NB4 (cell line): ENCODE measurements around the gene ZMYND12.

Source experiments
- DNase-seq: peaks from one replicate; pipeline ENCODE4 v3.0.0; 2010; ENCODE audit warnings: low read depth
- H3K4me3 ChIP-seq: one replicate; pipeline ENCODE4 v1.5.1; 2011; ENCODE audit warnings: mild to moderate bottlenecking, low read depth, low read length, moderate library complexity
- MAX ChIP-seq: IDR thresholded peaks from 2 replicates; pipeline ENCODE4 v1.6.1; 2011; ENCODE audit warnings: low read depth, low read length
- MYC ChIP-seq: IDR thresholded peaks from 2 replicates; pipeline ENCODE4 v1.6.1; 2011; ENCODE audit warnings: low read depth, low read length
- POLR2A ChIP-seq: IDR thresholded peaks from 2 replicates; pipeline ENCODE4 v1.6.1; 2011; ENCODE audit warnings: mild to moderate bottlenecking; ENCODE audit not compliant: insufficient read length; ENCODE audit errors: extremely low read depth
- TF ChIP-seq, protein P1 (sequence below): IDR thresholded peaks from one replicate; pipeline ENCODE4 v1.5.1; 2012; ENCODE audit warnings: low read depth, low read length

ZMYND12 gene

GRCh38 chr1:42380586-42381279, 75.1 kb downstream of the ZMYND12 start, which contains the start of gene RIMKLA:
Gene RIMKLA, plus strand, starts transcription at chr1:42380792. Its CDS starts 143 bp downstream, at chr1:42380935.
- peak; percentile 50 for DNase-seq
- TF ChIP-seq MYC (no peak), MAX (no peak), POLR2A (no peak)
- TF ChIP-seq, protein P1, sequence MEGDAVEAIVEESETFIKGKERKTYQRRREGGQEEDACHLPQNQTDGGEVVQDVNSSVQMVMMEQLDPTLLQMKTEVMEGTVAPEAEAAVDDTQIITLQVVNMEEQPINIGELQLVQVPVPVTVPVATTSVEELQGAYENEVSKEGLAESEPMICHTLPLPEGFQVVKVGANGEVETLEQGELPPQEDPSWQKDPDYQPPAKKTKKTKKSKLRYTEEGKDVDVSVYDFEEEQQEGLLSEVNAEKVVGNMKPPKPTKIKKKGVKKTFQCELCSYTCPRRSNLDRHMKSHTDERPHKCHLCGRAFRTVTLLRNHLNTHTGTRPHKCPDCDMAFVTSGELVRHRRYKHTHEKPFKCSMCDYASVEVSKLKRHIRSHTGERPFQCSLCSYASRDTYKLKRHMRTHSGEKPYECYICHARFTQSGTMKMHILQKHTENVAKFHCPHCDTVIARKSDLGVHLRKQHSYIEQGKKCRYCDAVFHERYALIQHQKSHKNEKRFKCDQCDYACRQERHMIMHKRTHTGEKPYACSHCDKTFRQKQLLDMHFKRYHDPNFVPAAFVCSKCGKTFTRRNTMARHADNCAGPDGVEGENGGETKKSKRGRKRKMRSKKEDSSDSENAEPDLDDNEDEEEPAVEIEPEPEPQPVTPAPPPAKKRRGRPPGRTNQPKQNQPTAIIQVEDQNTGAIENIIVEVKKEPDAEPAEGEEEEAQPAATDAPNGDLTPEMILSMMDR = no peak
- H3K4me3 ChIP-seq = no peak within 1 kb of the TSS
